ENCODE measurements around the gene CLEC6A.

DNA sequence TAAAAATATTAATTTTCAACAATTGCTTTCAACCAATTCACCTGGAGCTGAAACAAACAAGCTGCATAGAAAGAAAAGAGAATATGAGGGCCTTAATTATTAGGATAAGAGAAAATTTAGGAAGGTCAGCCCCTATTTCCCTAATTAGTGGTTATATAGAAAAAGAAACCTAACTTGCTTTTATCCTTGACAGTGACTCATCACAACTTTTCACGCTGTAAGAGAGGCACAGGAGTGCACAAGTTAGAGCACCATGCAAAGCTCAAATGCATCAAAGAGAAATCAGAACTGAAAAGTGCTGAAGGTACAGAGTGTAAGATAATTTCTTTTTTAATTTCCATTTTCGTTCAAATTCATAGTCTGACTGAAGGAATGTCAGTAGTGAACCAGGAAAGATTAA is 62.2 kb downstream of the CLEC6A start:
- no peak for TF ChIP-seq POLR2A (IDR thresholded peaks at IDR 0.05; ENCODE audit: low read length)
- no peak for TF ChIP-seq GATA1 (IDR thresholded peaks at IDR 0.05; ENCODE audit: low read depth, low read length)

Data from erythroblast (primary cell).